A549 (cell line): Measurements from ENCODE around the gene CHADL. TPM values are rescaled to one million over a fixed set of nuclear protein-coding genes. Genes with fewer than 3 reads are reported as not detected.

ENCODE experiments used
- ATAC-seq, 2 experiments: fragments of 200-7000 bp in 1 of 2; fragments of >200 bp in 1 of 2; cut with Nextera tagmentation in 1 of 2; cut with Tn5 transposase in 1 of 2; 3 replicates each; pipeline versions ENCODE4 v1.8.0 to v1.9.1; 2018 to 2020; ENCODE audit warnings: mild to moderate bottlenecking in 1 of 2, moderate library complexity in 1 of 2
- CTCF ChIA-PET: fragments of 300-600 bp; sonication (Branson Sonifier 250); formaldehyde crosslinking; extraction: SDS; loops from one replicate; lab custom pipeline; 2021; ENCODE audit warnings: antibody characterized with exemption, inconsistent platforms; lab: Yijun Ruan, JAX
- POLR2A ChIA-PET: fragments of 350-600 bp; formaldehyde crosslinking; extraction: SDS; loops from one replicate; lab custom pipeline; 2021; ENCODE audit warnings: antibody characterized with exemption, inconsistent platforms; lab: Yijun Ruan, JAX
- DNase-seq, 2 experiments: peaks; one replicate each; pipeline versions ENCODE4 v3.0.0 to v3.0.0-alpha.2; 2011 to 2016; ENCODE audit warnings: low read depth in 1 of 2, low spot score in 1 of 2
- FAIRE-seq: peaks from 2 replicates; lab custom pipeline; 2011; peaks lifted over from hg19 to GRCh38; lab: Jason Lieb, UNC
- H3K27ac ChIP-seq, 2 experiments: fragments of >200 bp; sonication (Bioruptor Twin); formaldehyde crosslinking; 3 replicates each; pipeline ENCODE4 v1.5.1; 2016 to 2017
- H3K4me1 ChIP-seq: fragments of >200 bp; sonication (Bioruptor Twin); formaldehyde crosslinking; 3 replicates; pipeline ENCODE4 v1.6.1; 2016
- H3K4me2 ChIP-seq: fragments of >200 bp; sonication (Bioruptor Twin); formaldehyde crosslinking; 3 replicates; pipeline ENCODE4 v1.6.1; 2016
- H3K4me3 ChIP-seq: fragments of >200 bp; sonication (Bioruptor Twin); formaldehyde crosslinking; 3 replicates; pipeline ENCODE4 v1.5.1; 2016
- H3K9me3 ChIP-seq: fragments of >200 bp; sonication (Bioruptor Twin); formaldehyde crosslinking; 3 replicates; pipeline ENCODE4 v1.6.1; 2016
- BHLHE40 ChIP-seq: IDR thresholded peaks from 2 replicates; pipeline ENCODE4 v1.6.1; 2012; ENCODE audit warnings: low read depth, low read length, inconsistent platforms
- CBX2 ChIP-seq: fragments of 200-600 bp; sonication (generic); IDR thresholded peaks from 2 replicates; pipeline ENCODE4 v1.6.1; 2016; ENCODE audit warnings: low read depth, mild to moderate bottlenecking, borderline replicate concordance
- CBX8 ChIP-seq: fragments of 200-600 bp; sonication (generic); IDR thresholded peaks from 2 replicates; pipeline ENCODE4 v1.6.1; 2016
- CHD2 ChIP-seq: fragments of 150-350 bp; IDR thresholded peaks from 2 replicates; pipeline ENCODE4 v1.6.1; 2014; ENCODE audit warnings: low read length; ENCODE audit not compliant: partially characterized antibody
- CTCF ChIP-seq: fragments of >200 bp; sonication (Bioruptor Twin); formaldehyde crosslinking; IDR thresholded peaks from 3 replicates; pipeline ENCODE4 v1.5.1; 2016
- E2F6 ChIP-seq: IDR thresholded peaks from 2 replicates; pipeline ENCODE4 v1.6.1; 2012; ENCODE audit warnings: low read depth, borderline replicate concordance
- ESRRA ChIP-seq: fragments of 150-350 bp; IDR thresholded peaks from 2 replicates; pipeline ENCODE4 v1.6.1; 2014; ENCODE audit warnings: mild to moderate bottlenecking, low read length, borderline replicate concordance
- FOXS1 ChIP-seq: fragments of 250-450 bp; sonication (Bioruptor Pico); IDR thresholded peaks from 2 replicates; pipeline ENCODE4 v1.5.0; 2020; ENCODE audit warnings: mild to moderate bottlenecking, moderate library complexity
- HDAC2 ChIP-seq: fragments of 200-600 bp; sonication (generic); IDR thresholded peaks from 2 replicates; pipeline ENCODE4 v1.6.1; 2016
- HMGXB4 ChIP-seq: fragments of 250-450 bp; sonication (Bioruptor Pico); IDR thresholded peaks from 2 replicates; pipeline ENCODE4 v1.5.0; 2021; ENCODE audit warnings: mild to moderate bottlenecking, moderate library complexity, borderline replicate concordance
- JUN ChIP-seq, 2 experiments: fragments of >200 bp; sonication (Bioruptor Twin); formaldehyde crosslinking; IDR thresholded peaks; 2 replicates in 1 of 2; 3 replicates in 1 of 2; pipeline ENCODE4 v1.6.1; 2016 to 2017
- KDM5A ChIP-seq: fragments of 200-600 bp; sonication (generic); IDR thresholded peaks from 2 replicates; pipeline ENCODE4 v1.6.1; 2016; ENCODE audit warnings: antibody characterized with exemption, mild to moderate bottlenecking
- MAFK ChIP-seq: fragments of 450-650 bp; IDR thresholded peaks from 2 replicates; pipeline ENCODE4 v1.6.1; 2014; ENCODE audit not compliant: partially characterized antibody
- MAZ ChIP-seq: fragments of 150-350 bp; IDR thresholded peaks from 2 replicates; pipeline ENCODE4 v1.6.1; 2014; ENCODE audit warnings: antibody characterized with exemption, low read depth, low read length, borderline replicate concordance
- NR3C1 ChIP-seq: fragments of >200 bp; sonication (Bioruptor Twin); formaldehyde crosslinking; IDR thresholded peaks from 3 replicates; pipeline ENCODE4 v1.6.1; 2017
- PHF8 ChIP-seq: fragments of 200-600 bp; sonication (generic); IDR thresholded peaks from 2 replicates; pipeline ENCODE4 v1.6.1; 2016; ENCODE audit warnings: low read depth, mild to moderate bottlenecking, antibody characterized with exemption, moderate library complexity, borderline replicate concordance
- RFX5 ChIP-seq: fragments of 450-650 bp; IDR thresholded peaks from 2 replicates; pipeline ENCODE4 v1.7.1; 2014; ENCODE audit warnings: antibody characterized with exemption, mild to moderate bottlenecking, moderate library complexity
- SMC3 ChIP-seq: fragments of >200 bp; sonication (Bioruptor Twin); formaldehyde crosslinking; IDR thresholded peaks from 3 replicates; pipeline ENCODE4 v1.6.1; 2018; ENCODE audit warnings: inconsistent platforms
- SREBF2 ChIP-seq: fragments of 450-650 bp; IDR thresholded peaks from 2 replicates; pipeline ENCODE4 v1.6.1; 2014; ENCODE audit warnings: mild to moderate bottlenecking, moderate library complexity
- USF2 ChIP-seq: fragments of 450-650 bp; IDR thresholded peaks from 2 replicates; pipeline ENCODE4 v1.6.1; 2014; ENCODE audit warnings: antibody characterized with exemption
- ZC3H11A ChIP-seq: fragments of 450-650 bp; IDR thresholded peaks from 2 replicates; pipeline ENCODE4 v1.6.1; 2014; ENCODE audit warnings: antibody characterized with exemption, mild to moderate bottlenecking
- ZFP36 ChIP-seq: fragments of 450-650 bp; IDR thresholded peaks from 2 replicates; pipeline ENCODE4 v1.6.1; 2014; ENCODE audit warnings: borderline replicate concordance; ENCODE audit not compliant: partially characterized antibody
- ZSCAN20 ChIP-seq: fragments of 250-450 bp; sonication (Bioruptor Pico); IDR thresholded peaks from 2 replicates; pipeline ENCODE4 v1.8.0; 2022; ENCODE audit warnings: mild to moderate bottlenecking, moderate library complexity
- WGBS: methylation state at CpG from one replicate; pipeline ENCODE4 v1.1.6; 2017; ENCODE audit errors: missing lambda C conversion rate; 5-methylcytosine and 5-hydroxymethylcytosine counted together
- polyA plus RNA-seq, 4 experiments: library from polyadenylated mRNA; depleted of rRNA in 3 of 4; stranded (reverse); fragments of >200 nt; fragmentation: RNase III in 1 of 4; extraction: RNeasy Plus Mini Kit Qiagen cat#74134 plus additional on column Dnase treatment in 1 of 4; gene quantifications; 2 replicates in 3 of 4; 3 replicates in 1 of 4; pipeline ENCODE4 v1.2.3, GENCODE V29; 2011 to 2017

CHADL gene
- polyA plus RNA-seq, 2 of the 4 experiments (the other 2 are of a cell fraction): not detected

- FAIRE-seq (no peak), ATAC-seq (peak; percentile 87 to 89), DNase-seq (peak; percentile 57 to 68)
- TF ChIP-seq CTCF (peak; percentile 24; the same call in 2 of the 3 replicates), SMC3 (0 out of 3 replicates have a peak, but pooled peaks have one; percentile 7), ZSCAN20 (CRISPR knock-in tag) (no peak), USF2 (peak; percentile 83), E2F6 (peak; percentile 88)
- ChIA-PET CTCF (interaction anchor here (0.6 to 1.3 kb wide), 6 partner anchors 9 to 274 kb away, joined by 3 to 4 read pairs (median 3); no protein-coding TSS in a partner anchor), POLR2A (interaction anchor here (0.9 kb wide), 1 partner anchor 246 kb away, joined by 4 read pairs; the partner anchor contains the start of gene RBX1)
- Histone ChIP-seq H3K9me3 (no peaks in the 10 kb centered on the region), H3K4me3 (peak overlapping the region; percentile 78), H3K4me2 (peak overlapping the region; percentile 87), H3K4me1 (no peaks in the 10 kb centered on the region), H3K27ac (peak overlapping the region; percentile 59 to 88; a peak in 5 of 6 replicates)
- WGBS: 0% methylated on average over 7 of the region's 91 CpGs
Measured at GRCh38 chr22:41197038-41197972, 43.4 kb downstream of the CHADL start.

GRCh38 chr22:41193829-41194228 lies 46.9 kb downstream of the CHADL start:
- DNase-seq (no peak), ATAC-seq (no peak), FAIRE-seq (no peak)
- no peaks in the 10 kb centered on the region for H3K9me3 ChIP-seq
- H3K4me3 ChIP-seq: no peak overlapping the region
- ChIA-PET CTCF (interaction anchor here (0.7 kb wide), 1 partner anchor 13 kb away, joined by 6 read pairs; no protein-coding TSS in a partner anchor), POLR2A (no interaction called here)
- WGBS: 83% methylated on average over 6 of the region's 6 CpGs
- H3K27ac ChIP-seq: no peak overlapping the region
- TF ChIP-seq BHLHE40 (no peak), ZC3H11A (no peak), SREBF2 (no peak), HMGXB4 (CRISPR knock-in tag) (no peak), ZFP36 (no peak), HDAC2 (no peak), MAFK (no peak), CBX2 (no peak), ESRRA (no peak), MAZ (no peak), RFX5 (no peak), PHF8 (no peak), CHD2 (no peak), KDM5A (no peak), CBX8 (no peak), ZSCAN20 (CRISPR knock-in tag) (no peak), NR3C1 (no peak), FOXS1 (no peak), JUN (IDR thresholded peaks at IDR 0.05) (no peak)
- H3K4me2 ChIP-seq: no peak overlapping the region
- H3K4me1 ChIP-seq: no peaks in the 10 kb centered on the region
